HCT116 (cell line): ENCODE data around the gene PLGRKT. TPM values are rescaled to one million over a fixed set of nuclear protein-coding genes. Genes with fewer than 3 reads are reported as not detected.

Experiments used
- ATAC-seq: fragments of 200-7000 bp; cut with Tn5 transposase; 2 replicates; pipeline ENCODE4 v1.9.1; 2020; ENCODE audit warnings: mild to moderate bottlenecking, moderate library complexity
- BruUV-seq: library from RNA; stranded (reverse); fragments of 400-500 nt; replicated peaks from 2 replicates; lab custom pipeline; 2021; lab: Mats Ljungman, UMichigan
- CTCF ChIA-PET: fragments of 300-600 bp; sonication (Branson Sonifier 250); formaldehyde crosslinking; loops from one replicate; lab custom pipeline; 2021; ENCODE audit warnings: antibody characterized with exemption; lab: Charles Lee
- POLR2A ChIA-PET: fragments of 300-600, 350-600 bp; sonication (Branson Sonifier 250); formaldehyde crosslinking; loops from one replicate; lab custom pipeline; 2021; ENCODE audit warnings: antibody characterized with exemption; lab: Charles Lee
- RAD21 ChIA-PET, 2 experiments: fragments of 300-600 bp; sonication (Branson Sonifier 250); formaldehyde crosslinking; loops; one replicate each; lab custom pipeline; 2023; ENCODE audit warnings: low total read pairs in 2 of 2; ENCODE audit not compliant: uncharacterized antibody in 2 of 2, unreplicated experiment in 2 of 2, low non-redundant PET in 1 of 2; lab: Charles Lee
- DNase-seq: peaks from one replicate; pipeline ENCODE4 v3.0.0-alpha.2; 2010; ENCODE audit warnings: low read depth, low spot score
- H2AFZ ChIP-seq: fragments of 200-600 bp; shearing (Covaris generic), sonication (generic); 2 replicates; pipeline ENCODE4 v1.6.1; 2017; ENCODE audit warnings: low read depth, mixed run types, mixed read lengths, antibody characterized with exemption, low read length; ENCODE audit not compliant: poor library complexity, severe bottlenecking
- H3K27ac ChIP-seq: 2 replicates; pipeline ENCODE4 v1.5.1; 2012; ENCODE audit warnings: low read depth, low read length
- H3K27me3 ChIP-seq: fragments of 200-600 bp; sonication (generic); 2 replicates; pipeline ENCODE4 v1.6.1; 2016; ENCODE audit warnings: mixed run types, low read length, mixed read lengths; ENCODE audit not compliant: insufficient read depth
- H3K36me3 ChIP-seq, 2 experiments: fragments of 200-500 bp in 1 of 2; fragments of 200-600 bp in 1 of 2; sonication (Bioruptor generic) in 1 of 2; sonication (generic) in 1 of 2; 2 replicates each; pipeline versions ENCODE4 v1.5.1 to v1.6.1; 2014 to 2016; ENCODE audit warnings: low read length in 2 of 2, inconsistent platforms in 1 of 2, mixed read lengths in 1 of 2, mixed run types in 1 of 2; ENCODE audit not compliant: insufficient read depth in 2 of 2, control insufficient read depth in 1 of 2
- H3K4me1 ChIP-seq, 2 experiments: fragments of 200-600 bp in 1 of 2; sonication (generic) in 1 of 2; 2 replicates each; pipeline versions ENCODE4 v1.5.1 to v1.6.1; 2012 to 2017; ENCODE audit warnings: low read length in 2 of 2, inconsistent platforms in 1 of 2, mild to moderate bottlenecking in 1 of 2, mixed read lengths in 1 of 2, mixed run types in 1 of 2, moderate library complexity in 1 of 2; ENCODE audit not compliant: insufficient read depth in 2 of 2, control insufficient read depth in 1 of 2
- H3K4me2 ChIP-seq: fragments of 200-600 bp; sonication (generic); 2 replicates; pipeline ENCODE4 v1.6.1; 2017; ENCODE audit warnings: mixed run types, low read length, mixed read lengths
- H3K4me3 ChIP-seq, 2 experiments: fragments of 200-600 bp in 1 of 2; sonication (generic) in 1 of 2; replicated peaks in 1 of 2; 2 replicates each; pipeline ENCODE4 v1.5.1; 2011 to 2016; ENCODE audit warnings: low read length in 2 of 2, control low read depth in 1 of 2, low read depth in 1 of 2, mild to moderate bottlenecking in 1 of 2, mixed read lengths in 1 of 2, mixed run types in 1 of 2
- H3K79me2 ChIP-seq: fragments of 200-600 bp; sonication (generic); 2 replicates; pipeline ENCODE4 v1.6.1; 2017; ENCODE audit warnings: mild to moderate bottlenecking, mixed run types, low read length, moderate library complexity, mixed read lengths; ENCODE audit not compliant: insufficient read depth
- H3K9ac ChIP-seq: fragments of 200-600 bp; sonication (generic); 2 replicates; pipeline ENCODE4 v1.6.1; 2016; ENCODE audit warnings: low read length, mixed read lengths
- H3K9me2 ChIP-seq: fragments of 200-600 bp; sonication (generic), shearing (Covaris generic); 2 replicates; pipeline ENCODE4 v1.6.1; 2017; ENCODE audit warnings: mixed run types, mild to moderate bottlenecking, moderate library complexity; ENCODE audit not compliant: insufficient read depth
- H3K9me3 ChIP-seq, 2 experiments: fragments of 200-500 bp in 1 of 2; fragments of 200-600 bp in 1 of 2; sonication (Bioruptor generic) in 1 of 2; sonication (generic) in 1 of 2; 2 replicates each; pipeline ENCODE4 v1.6.1; 2014 to 2017; ENCODE audit warnings: low read length in 2 of 2, mixed read lengths in 2 of 2, inconsistent platforms in 1 of 2, low read depth in 1 of 2, mild to moderate bottlenecking in 1 of 2, mixed run types in 1 of 2, moderate library complexity in 1 of 2; ENCODE audit not compliant: control insufficient read depth in 1 of 2, insufficient read depth in 1 of 2
- H4K20me1 ChIP-seq: fragments of 200-600 bp; sonication (generic), shearing (Covaris generic); 2 replicates; pipeline ENCODE4 v1.6.1; 2017; ENCODE audit warnings: mixed run types, mild to moderate bottlenecking, moderate library complexity; ENCODE audit not compliant: insufficient read depth
- EZH2phosphoT487 ChIP-seq: fragments of 200-600 bp; IDR thresholded peaks from 2 replicates; pipeline ENCODE4 v1.6.1; 2018; ENCODE audit warnings: antibody characterized with exemption, borderline replicate concordance
- JUND ChIP-seq: IDR thresholded peaks from 2 replicates; pipeline ENCODE4 v1.6.1; 2012
- MAX ChIP-seq: IDR thresholded peaks from 2 replicates; pipeline ENCODE4 v1.6.1; 2012
- REST ChIP-seq: IDR thresholded peaks from 2 replicates; pipeline ENCODE4 v1.6.1; 2012; ENCODE audit warnings: low read depth
- SP1 ChIP-seq: IDR thresholded peaks from 2 replicates; pipeline ENCODE4 v1.6.1; 2012; ENCODE audit warnings: low read depth
- TCF7L2 ChIP-seq: IDR thresholded peaks from 2 replicates; pipeline ENCODE4 v1.7.0; 2011; ENCODE audit warnings: borderline replicate concordance, inconsistent platforms; ENCODE audit not compliant: insufficient read depth, insufficient read length; ENCODE audit errors: extremely low read depth
- intact Hi-C: fragments of 100-400 bp; cut with micrococcal nuclease; formaldehyde crosslinking; loops from 2 replicates; pipeline ENCODE4 v1.10.0; 2022
- total RNA-seq: library from RNA; stranded (reverse); gene quantifications from one replicate; pipeline ENCODE4 v1.2.1, GENCODE V29; 2021; ENCODE audit not compliant: unreplicated experiment
- TF ChIP-seq, protein P1 (sequence below), 3 experiments: fragments of 200-600 bp in 1 of 3; sonication (generic) in 1 of 3; IDR thresholded peaks in 2 of 3; conservative IDR thresholded peaks in 1 of 3; 2 replicates each; pipeline ENCODE4 v1.5.1; 2012 to 2017; ENCODE audit warnings: low read depth in 2 of 3, low read length in 2 of 3, antibody characterized with exemption in 1 of 3, borderline replicate concordance in 1 of 3, control low read depth in 1 of 3, mild to moderate bottlenecking in 1 of 3, mixed read lengths in 1 of 3, mixed run types in 1 of 3, moderate library complexity in 1 of 3; ENCODE audit not compliant: insufficient read depth in 1 of 3

The PLGRKT gene
- total RNA-seq, 1 experiment from 2014 or later = 23.8 TPM

DNA sequence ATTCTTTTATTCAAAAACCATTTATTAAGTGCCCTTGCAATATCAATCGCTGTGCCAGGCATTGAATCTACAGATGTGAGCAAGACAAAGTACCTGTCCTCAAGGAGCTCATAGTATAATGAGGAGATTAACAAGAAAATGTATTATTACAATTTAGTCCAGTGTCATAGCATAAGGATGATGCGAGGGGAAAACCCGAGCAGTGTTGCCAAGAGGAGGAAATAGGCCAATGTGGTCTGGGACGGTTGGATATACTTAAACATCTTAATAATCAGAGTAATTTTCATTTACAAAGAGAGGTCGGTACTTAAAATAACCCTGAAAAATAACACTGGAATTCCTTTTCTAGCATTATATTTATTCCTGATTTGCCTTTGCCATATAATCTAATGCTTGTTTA is 31.1 kb upstream of the PLGRKT start:
- Histone ChIP-seq H3K36me3 (no peaks in the 10 kb centered on the region), H3K9ac (no peak overlapping the region), H3K9me3 (no peaks in the 10 kb centered on the region), H3K27ac (no peak overlapping the region), H3K9me2 (no peaks in the 10 kb centered on the region), H3K4me3 (no peak overlapping the region), H3K4me2 (no peak overlapping the region), H3K27me3 (no peaks in the 10 kb centered on the region), H3K4me1 (no peaks in the 10 kb centered on the region), H3K79me2 (no peaks in the 10 kb centered on the region), H2AFZ (no peak overlapping the region), H4K20me1 (no peaks in the 10 kb centered on the region)
- no peak for DNase-seq
- RAD21 ChIA-PET = no interaction called here
- ATAC-seq = no peak
- POLR2A ChIA-PET = no interaction called here
- BruUV-seq = no TSS peak
- TF ChIP-seq REST (no peak), MAX (no peak), JUND (no peak), SP1 (no peak), EZH2phosphoT487 (no peak), TCF7L2 (no peak)
- TF ChIP-seq, protein P1, sequence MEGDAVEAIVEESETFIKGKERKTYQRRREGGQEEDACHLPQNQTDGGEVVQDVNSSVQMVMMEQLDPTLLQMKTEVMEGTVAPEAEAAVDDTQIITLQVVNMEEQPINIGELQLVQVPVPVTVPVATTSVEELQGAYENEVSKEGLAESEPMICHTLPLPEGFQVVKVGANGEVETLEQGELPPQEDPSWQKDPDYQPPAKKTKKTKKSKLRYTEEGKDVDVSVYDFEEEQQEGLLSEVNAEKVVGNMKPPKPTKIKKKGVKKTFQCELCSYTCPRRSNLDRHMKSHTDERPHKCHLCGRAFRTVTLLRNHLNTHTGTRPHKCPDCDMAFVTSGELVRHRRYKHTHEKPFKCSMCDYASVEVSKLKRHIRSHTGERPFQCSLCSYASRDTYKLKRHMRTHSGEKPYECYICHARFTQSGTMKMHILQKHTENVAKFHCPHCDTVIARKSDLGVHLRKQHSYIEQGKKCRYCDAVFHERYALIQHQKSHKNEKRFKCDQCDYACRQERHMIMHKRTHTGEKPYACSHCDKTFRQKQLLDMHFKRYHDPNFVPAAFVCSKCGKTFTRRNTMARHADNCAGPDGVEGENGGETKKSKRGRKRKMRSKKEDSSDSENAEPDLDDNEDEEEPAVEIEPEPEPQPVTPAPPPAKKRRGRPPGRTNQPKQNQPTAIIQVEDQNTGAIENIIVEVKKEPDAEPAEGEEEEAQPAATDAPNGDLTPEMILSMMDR (IDR thresholded peaks at IDR 0.05 in 2 of 3, conservative IDR thresholded peaks at IDR 0.05 in 1 of 3; ENCODE audit: borderline replicate concordance in 1 of 3, insufficient read depth in 1 of 3, low read depth in 2 of 3, low read length in 2 of 3) = no peak
- CTCF ChIA-PET = no interaction called here
- intact Hi-C loops = no loop called here
